ENCODE measurements around the gene ING1.

ING1 gene

GRCh38 chr13:110772091-110772984 lies 58.8 kb downstream of the ING1 start:
- DNase-seq: no peak

All from CD4-positive, alpha-beta T cell treated with Interleukin-17A for 4 hours (primary cell).